Stomach smooth muscle (tissue), 2 donors: ENCODE results near the gene C1QTNF6.

Experiments
- H3K27ac ChIP-seq: one replicate; pipeline ENCODE4 v1.7.0; 2013; ENCODE audit warnings: mild to moderate bottlenecking, low read length, inconsistent platforms
- H3K27me3 ChIP-seq, 2 donors: one replicate each; pipeline ENCODE4 v1.7.0; 2013; ENCODE audit warnings: low read length in 2 of 2; ENCODE audit not compliant: insufficient read depth in 2 of 2, control insufficient read depth in 1 of 2
- H3K36me3 ChIP-seq, 2 donors: one replicate each; pipeline ENCODE4 v1.7.0; 2013; ENCODE audit warnings: low read length in 2 of 2; ENCODE audit not compliant: control insufficient read depth in 2 of 2, insufficient read depth in 2 of 2
- H3K4me1 ChIP-seq: one replicate; pipeline ENCODE4 v1.7.0; 2013; ENCODE audit warnings: low read length; ENCODE audit not compliant: control insufficient read depth, insufficient read depth
- H3K4me3 ChIP-seq, 2 donors: one replicate each; pipeline ENCODE4 v1.7.0; 2013; ENCODE audit warnings: low read length in 2 of 2
- H3K9ac ChIP-seq, 2 donors: one replicate each; pipeline ENCODE4 v1.7.0; 2013; ENCODE audit warnings: low read length in 2 of 2, mild to moderate bottlenecking in 1 of 2
- H3K9me3 ChIP-seq, 2 donors: one replicate each; pipeline ENCODE4 v1.7.0; 2013; ENCODE audit warnings: low read length in 2 of 2; ENCODE audit not compliant: control insufficient read depth in 2 of 2
- donor health status: healthy.
- donor health status: Pancreatic carcinoma.

The C1QTNF6 gene

DNA sequence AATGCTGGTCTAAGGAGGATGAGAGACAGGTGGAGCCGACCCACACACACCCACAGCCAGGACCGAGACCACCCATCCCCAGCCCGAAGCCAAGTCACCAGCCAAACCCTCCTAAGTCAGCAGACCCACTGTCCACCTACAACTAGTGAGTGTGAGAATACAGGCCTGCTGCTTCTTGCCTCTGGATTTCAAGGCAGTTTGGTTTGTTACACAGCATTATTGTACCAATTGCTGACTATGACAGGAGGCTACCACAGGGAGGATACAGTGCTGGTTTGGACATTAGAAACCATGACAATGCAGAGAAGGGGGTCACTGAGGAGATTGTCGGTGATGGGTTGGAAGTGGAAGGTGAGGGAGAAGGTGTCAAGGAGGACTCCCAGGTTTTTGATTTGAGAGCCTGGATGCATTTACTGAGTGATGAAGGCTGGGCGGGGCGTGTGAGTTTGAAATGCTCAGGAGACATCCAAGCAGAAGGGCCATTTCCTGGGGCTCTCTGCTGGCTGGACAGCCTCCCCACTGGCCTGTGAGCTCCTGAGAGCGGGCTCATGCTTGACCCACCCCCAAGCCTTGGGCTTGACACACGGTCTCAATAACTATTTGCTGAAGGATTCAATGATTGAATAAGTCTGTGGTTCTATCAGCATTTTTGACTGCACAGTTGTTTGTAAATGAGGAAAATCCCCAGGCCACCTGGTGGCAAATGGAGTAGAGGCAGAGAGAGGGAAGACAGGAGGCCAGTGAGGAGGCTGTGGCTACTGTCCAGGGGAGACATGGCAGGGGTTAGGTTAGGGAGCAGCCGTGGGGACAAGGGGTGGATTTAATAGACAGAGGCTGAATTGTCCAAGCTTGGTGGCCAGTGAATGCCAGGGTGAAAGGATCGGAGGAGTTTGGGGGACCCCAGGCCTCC is 33.6 kb upstream of the C1QTNF6 start:
- Histone ChIP-seq H3K27ac (no peak overlapping the region), H3K4me1 (no peaks in the 10 kb centered on the region)

DNA sequence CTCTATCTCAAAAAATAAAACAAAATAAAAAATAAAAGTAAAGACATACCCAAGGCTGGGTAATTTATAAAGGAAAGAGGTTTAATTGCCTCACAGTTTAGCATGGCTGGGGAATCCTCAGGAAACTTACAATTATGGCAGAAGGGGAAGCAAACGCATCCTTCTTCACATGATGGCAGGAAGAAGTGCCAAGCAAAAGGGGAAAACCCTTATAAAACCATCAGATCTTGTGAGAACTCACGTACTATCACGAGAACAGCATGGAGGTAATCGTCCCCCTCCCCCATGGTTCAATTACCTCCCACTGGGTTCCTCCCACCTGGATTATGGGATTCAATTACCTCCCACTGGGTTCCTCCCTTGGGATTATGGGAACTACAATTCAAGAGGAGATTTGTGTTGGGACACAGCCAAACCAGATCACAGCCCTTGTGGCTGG is 32.5 kb upstream of the C1QTNF6 start:
- H3K9ac ChIP-seq, result no peak overlapping the region
- no peaks in the 10 kb centered on the region for H3K4me1 ChIP-seq
- H3K4me3 ChIP-seq, result no peak overlapping the region
- H3K9me3 ChIP-seq, result peaks cover 0 to 7% of the 10 kb centered on the region in 2 donors
- no peak overlapping the region for H3K27ac ChIP-seq
- no peaks in the 10 kb centered on the region for H3K36me3 ChIP-seq
- peaks cover 3 to 4% of the 10 kb centered on the region in 2 donors for H3K27me3 ChIP-seq

More for the DNA sequence above, 33.6 kb upstream of the C1QTNF6 start:
- no peak overlapping the region for H3K4me3 ChIP-seq
- H3K9me3 ChIP-seq, result peaks cover 0 to 7% of the 10 kb centered on the region in 2 donors
- no peak overlapping the region for H3K9ac ChIP-seq
- H3K27me3 ChIP-seq, result peaks cover 4 to 5% of the 10 kb centered on the region in 2 donors
- no peaks in the 10 kb centered on the region for H3K36me3 ChIP-seq

DNA sequence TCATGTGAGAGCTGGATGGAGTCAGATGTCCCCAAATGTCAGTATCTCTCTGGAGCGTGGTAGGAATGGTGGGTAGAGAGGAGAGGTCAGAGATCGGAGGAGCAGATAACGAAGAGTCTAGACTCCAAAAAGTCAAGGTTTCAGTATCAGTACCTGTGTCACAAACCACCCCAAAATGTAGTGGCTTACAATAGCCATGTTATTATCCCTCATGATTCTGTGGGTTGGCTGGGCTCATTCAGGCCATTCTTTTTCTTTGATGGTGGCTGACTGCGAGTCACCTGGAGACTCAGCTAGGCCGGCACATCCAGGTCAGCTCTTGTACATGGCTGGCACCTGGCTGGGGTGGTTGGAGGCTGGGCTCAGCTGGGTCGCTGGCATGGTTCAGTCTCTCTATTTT is 31.5 kb upstream of the C1QTNF6 start:
- Histone ChIP-seq H3K4me1 (no peaks in the 10 kb centered on the region), H3K9ac (no peak overlapping the region), H3K36me3 (no peaks in the 10 kb centered on the region), H3K9me3 (peaks cover 0 to 7% of the 10 kb centered on the region in 2 donors), H3K27me3 (peaks cover 3 to 4% of the 10 kb centered on the region in 2 donors), H3K27ac (no peak overlapping the region), H3K4me3 (no peak overlapping the region)

DNA sequence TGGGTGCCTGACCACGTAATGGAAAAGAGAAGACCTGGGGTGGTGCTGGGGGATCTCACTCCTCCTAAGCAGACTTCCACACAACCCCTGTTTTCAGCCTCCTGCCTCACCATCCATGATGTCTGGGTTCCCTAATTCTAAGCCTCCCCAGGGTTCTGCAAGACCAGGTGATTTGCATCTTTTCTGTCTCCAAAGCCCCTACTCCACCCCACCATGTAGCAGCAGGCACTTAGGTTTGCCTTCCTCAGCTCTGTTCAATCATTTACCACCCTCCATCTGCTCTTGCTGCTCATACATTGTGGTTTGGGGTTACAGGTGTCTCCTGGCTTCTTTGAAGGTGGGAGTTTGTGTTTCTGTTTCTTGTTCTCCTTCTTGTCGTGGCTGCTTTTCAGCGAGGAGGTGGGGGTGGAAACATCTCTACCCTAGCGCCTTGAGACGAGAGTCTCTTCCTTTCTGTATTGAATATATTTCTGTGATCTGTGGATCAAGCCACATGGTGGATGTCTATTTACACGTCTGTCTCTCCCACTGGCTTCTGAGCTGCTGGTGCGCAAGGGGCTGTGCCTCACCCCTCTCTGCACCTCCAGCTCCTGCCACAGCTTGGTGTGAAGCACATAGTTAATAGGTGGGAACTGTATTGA is 30.8 kb upstream of the C1QTNF6 start:
- Histone ChIP-seq H3K9ac (no peak overlapping the region), H3K27ac (no peak overlapping the region), H3K27me3 (peaks cover 4 to 5% of the 10 kb centered on the region in 2 donors), H3K4me1 (no peaks in the 10 kb centered on the region), H3K9me3 (peaks cover 0 to 7% of the 10 kb centered on the region in 2 donors), H3K4me3 (no peak overlapping the region), H3K36me3 (no peaks in the 10 kb centered on the region)

DNA sequence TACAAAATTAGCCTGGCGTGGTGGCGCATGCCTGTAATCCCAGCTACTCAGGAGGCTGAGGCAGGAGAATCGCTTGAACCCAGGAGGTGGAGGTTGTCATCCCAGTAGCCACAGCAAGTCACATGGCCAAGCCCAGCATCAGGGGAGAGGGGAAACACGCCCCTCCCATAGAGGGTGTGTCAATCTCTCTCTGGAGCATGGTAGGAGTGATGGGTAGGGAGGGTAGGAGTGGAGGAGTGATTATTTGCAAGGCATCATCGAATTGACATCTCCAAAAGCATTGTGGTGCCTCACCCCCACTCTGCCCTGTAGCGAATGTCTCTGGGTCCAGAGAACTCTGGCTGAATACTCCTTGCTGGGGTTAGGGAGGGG is 30.3 kb upstream of the C1QTNF6 start:
- Histone ChIP-seq H3K9ac (no peak overlapping the region), H3K4me1 (no peaks in the 10 kb centered on the region)

DNA sequence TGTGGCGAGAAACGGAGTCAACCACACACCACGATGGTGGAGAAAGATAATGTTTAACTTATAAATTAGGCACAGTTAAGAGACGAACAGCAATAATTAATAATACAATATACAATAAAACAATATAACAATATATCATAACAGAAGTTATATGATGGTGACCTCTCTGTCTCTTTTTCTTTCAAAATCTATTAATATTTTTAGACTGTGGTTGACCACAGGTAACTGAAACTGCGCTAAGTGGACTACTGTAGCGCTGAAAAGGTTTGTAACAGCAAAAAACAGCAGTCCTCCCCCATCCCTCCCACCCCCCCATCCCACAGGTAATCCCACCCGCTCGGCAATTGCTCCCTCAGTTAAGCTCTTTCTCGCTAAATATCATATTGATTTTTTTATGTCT is 27.8 kb upstream of the C1QTNF6 start:
- H3K9ac ChIP-seq, result no peak overlapping the region
- H3K4me1 ChIP-seq, result no peaks in the 10 kb centered on the region
- H3K27ac ChIP-seq, result no peak overlapping the region
- peaks cover 4 to 13% of the 10 kb centered on the region in 2 donors for H3K27me3 ChIP-seq
- no peaks in the 10 kb centered on the region for H3K36me3 ChIP-seq
- no peaks in the 10 kb centered on the region for H3K9me3 ChIP-seq
- H3K4me3 ChIP-seq, result no peak overlapping the region

More for the DNA sequence above, 30.3 kb upstream of the C1QTNF6 start:
- Histone ChIP-seq H3K36me3 (no peaks in the 10 kb centered on the region), H3K27ac (no peak overlapping the region), H3K4me3 (no peak overlapping the region), H3K27me3 (peaks cover 4 to 7% of the 10 kb centered on the region in 2 donors), H3K9me3 (peaks cover 0 to 7% of the 10 kb centered on the region in 2 donors)

DNA sequence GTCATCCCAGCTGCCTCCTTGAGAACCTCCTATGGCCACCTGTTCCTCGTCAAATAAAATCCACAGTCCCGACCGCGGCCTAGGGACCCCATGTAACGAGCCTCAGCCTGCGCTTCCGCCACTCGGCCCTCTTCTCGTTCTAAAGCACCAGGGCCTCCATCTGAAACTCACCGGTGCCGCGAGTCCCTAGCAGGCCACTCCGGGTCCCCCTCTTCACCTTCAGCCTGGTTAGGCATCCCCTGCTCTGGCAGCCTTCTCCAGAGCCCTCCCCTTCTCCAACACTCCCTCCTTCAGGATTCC is 26.6 kb upstream of the C1QTNF6 start:
- no peaks in the 10 kb centered on the region for H3K9me3 ChIP-seq
- no peak overlapping the region for H3K27ac ChIP-seq
- H3K4me3 ChIP-seq, result no peak overlapping the region
- no peaks in the 10 kb centered on the region for H3K36me3 ChIP-seq
- H3K4me1 ChIP-seq, result no peaks in the 10 kb centered on the region
- H3K27me3 ChIP-seq, result peaks cover 0 to 13% of the 10 kb centered on the region in 2 donors
- H3K9ac ChIP-seq, result no peak overlapping the region

DNA sequence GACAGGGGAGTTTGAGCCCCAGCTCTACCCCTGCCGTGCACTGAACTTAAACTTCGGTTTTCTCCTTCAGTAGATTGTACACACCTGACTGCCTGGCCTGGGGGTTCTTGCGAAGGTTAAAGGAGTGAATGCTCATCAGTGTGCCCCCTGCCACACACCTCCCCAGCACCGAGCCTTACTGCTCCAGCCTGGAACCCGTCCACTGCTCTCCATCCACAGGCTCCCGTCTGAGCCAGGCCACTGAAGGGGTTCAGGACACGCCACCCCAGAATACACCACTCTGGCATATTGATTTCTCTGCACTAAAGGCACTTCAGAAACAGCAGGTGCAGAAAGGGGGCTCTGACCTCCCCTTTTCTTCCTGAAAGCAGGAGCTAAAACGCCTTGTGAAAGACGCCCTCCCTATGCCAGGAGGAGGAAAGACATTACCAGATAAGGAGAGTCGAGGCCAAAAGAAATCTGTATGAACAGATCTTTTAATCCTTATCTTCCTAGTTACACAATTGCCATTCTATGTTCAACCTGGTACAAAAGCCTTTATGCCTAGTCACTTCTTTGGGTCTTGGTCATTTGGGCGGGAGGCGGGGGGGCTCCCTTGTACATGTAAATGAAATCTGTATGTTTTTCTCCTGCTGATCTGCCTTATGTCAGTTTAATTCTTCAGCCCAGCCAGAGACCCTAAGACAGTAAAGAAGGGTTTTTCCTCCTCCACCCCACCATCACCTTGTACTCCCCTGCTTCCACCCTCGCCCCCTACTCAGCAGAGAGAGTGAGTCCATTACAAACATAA is 26.1 kb upstream of the C1QTNF6 start:
- Histone ChIP-seq H3K9me3 (no peaks in the 10 kb centered on the region), H3K4me3 (no peak overlapping the region), H3K4me1 (no peaks in the 10 kb centered on the region), H3K36me3 (no peaks in the 10 kb centered on the region), H3K27me3 (peaks cover 0 to 15% of the 10 kb centered on the region in 2 donors), H3K9ac (no peak overlapping the region), H3K27ac (no peak overlapping the region)

DNA sequence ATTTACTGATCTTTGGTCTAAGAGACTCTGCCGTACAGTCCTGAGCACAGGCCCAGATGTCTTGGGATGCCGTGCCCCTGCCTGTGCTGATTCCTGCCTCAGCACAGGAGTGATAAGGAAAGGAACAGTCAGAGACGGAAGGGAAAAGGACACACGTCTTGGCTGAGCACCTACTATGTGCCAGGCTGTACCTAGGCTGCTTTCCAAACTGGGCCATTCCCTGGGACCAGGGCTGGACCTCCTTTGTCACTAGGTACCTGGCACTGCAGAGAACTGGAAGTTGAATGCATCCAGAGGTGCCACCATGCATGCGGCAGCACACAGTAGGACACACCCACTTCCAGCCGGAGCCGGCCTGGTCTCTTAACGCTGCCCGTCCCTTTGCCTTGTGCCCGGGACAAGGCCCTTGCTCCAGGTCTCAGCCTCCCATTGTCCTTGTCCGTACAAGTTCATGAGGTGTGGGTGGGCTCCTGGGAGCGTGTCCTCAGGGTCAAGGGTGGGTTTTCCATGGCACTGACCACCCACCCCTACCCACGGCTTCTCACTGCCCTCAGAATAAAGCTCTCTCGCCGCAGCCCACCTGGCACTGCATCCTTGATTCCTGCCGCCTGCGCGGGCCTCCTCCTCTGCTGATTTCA is 25.3 kb upstream of the C1QTNF6 start:
- peaks cover 0 to 15% of the 10 kb centered on the region in 2 donors for H3K27me3 ChIP-seq
- H3K36me3 ChIP-seq, result no peaks in the 10 kb centered on the region
- H3K9ac ChIP-seq, result no peak overlapping the region
- no peak overlapping the region for H3K4me3 ChIP-seq
- no peaks in the 10 kb centered on the region for H3K4me1 ChIP-seq
- H3K9me3 ChIP-seq, result no peaks in the 10 kb centered on the region
- H3K27ac ChIP-seq, result no peak overlapping the region

DNA sequence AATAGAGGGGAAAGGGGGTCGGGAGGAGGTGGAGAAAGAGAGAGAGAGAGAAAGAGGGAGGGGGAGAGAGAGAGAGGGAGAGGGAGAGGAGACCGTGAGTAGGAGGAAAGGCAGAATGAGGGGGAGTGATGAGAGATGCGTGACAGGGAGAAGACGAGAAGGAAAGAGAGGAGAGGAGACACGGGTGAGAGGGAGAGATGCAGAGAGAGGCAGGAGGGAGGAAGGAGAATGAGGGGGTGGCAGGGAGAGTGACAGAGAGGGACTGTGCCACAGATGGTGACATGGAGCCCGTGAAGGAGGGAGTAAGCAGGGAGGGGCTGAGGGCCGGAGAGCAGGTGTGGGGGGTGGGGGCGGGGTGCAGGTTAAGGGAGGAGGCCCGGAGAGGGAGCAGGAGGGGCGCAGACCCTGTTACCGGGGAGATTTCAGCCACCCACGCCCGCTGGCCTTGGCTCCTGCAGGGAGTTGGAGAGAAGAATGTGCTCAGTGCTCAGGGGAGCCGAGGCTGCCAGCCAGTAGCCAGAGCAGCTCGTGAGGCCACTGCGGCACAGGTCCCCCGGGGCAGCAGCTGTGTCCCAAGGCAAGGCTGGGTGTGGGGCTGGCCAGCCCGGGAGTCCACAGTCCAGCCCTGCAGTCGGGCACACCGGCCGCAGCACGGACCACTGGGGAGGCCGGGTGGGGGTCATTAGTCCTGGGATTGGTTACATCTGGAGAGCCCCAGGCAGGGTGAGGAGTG is 24.3 kb upstream of the C1QTNF6 start, which contains the start of gene SSTR3:
Gene SSTR3, minus strand, starts transcription at position 304 of the 733 bp plus-strand sequence. CDS start 4,674 bp downstream, outside the sequence.
- Histone ChIP-seq H3K4me1 (no peaks in the 10 kb centered on the region), H3K4me3 (no peak within 1 kb of the TSS), H3K27me3 (peaks cover 0 to 17% of the 10 kb centered on the region in 2 donors), H3K27ac (no peak within 1 kb of the TSS), H3K9me3 (no peaks in the 10 kb centered on the region), H3K9ac (no peak within 1 kb of the TSS), H3K36me3 (no peaks in the 10 kb centered on the region)
